PC-9 (cell line): ENCODE data around the gene ITM2B. TPM values are rescaled to one million over a fixed set of nuclear protein-coding genes. Genes with fewer than 3 reads are reported as not detected.

Experiments
- BruUV-seq: library from RNA; stranded (reverse); fragments of 400-500 nt; replicated peaks from 2 replicates; lab custom pipeline; 2021; lab: Mats Ljungman, UMichigan
- CTCF ChIA-PET: fragments of 300-600 bp; sonication (Branson Sonifier 250); formaldehyde crosslinking; loops from one replicate; lab custom pipeline; 2022; ENCODE audit warnings: antibody characterized with exemption; lab: Charles Lee
- POLR2A ChIA-PET: fragments of 300-600 bp; sonication (Branson Sonifier 250); formaldehyde crosslinking; loops from one replicate; lab custom pipeline; 2022; ENCODE audit warnings: antibody characterized with exemption; ENCODE audit not compliant: unreplicated experiment; lab: Charles Lee
- DNase-seq, 2 experiments: peaks; one replicate each; pipeline versions ENCODE4 v3.0.0 to v3.0.0-alpha.2; 2015 to 2022; ENCODE audit warnings: mixed read lengths in 1 of 2
- H2AFZ ChIP-seq: fragments of 200-600 bp; sonication (generic); 2 replicates; pipeline ENCODE4 v1.8.1; 2017; ENCODE audit warnings: antibody characterized with exemption
- H3F3A ChIP-seq: fragments of 200-600 bp; sonication (generic); 2 replicates; pipeline ENCODE4 v1.8.1; 2017; ENCODE audit warnings: antibody characterized with exemption, mild to moderate bottlenecking, low read depth; ENCODE audit not compliant: insufficient read depth
- H3K27ac ChIP-seq: fragments of 200-600 bp; sonication (generic); 2 replicates; pipeline ENCODE4 v1.6.1; 2016; ENCODE audit warnings: mixed run types
- H3K27me3 ChIP-seq: fragments of 200-600 bp; sonication (generic); 2 replicates; pipeline ENCODE4 v1.6.1; 2016; ENCODE audit warnings: low read depth, mixed run types; ENCODE audit not compliant: insufficient read depth
- H3K36me3 ChIP-seq: fragments of 200-600 bp; sonication (generic); 2 replicates; pipeline ENCODE4 v1.6.1; 2016; ENCODE audit warnings: low read depth, mixed run types
- H3K4me1 ChIP-seq: fragments of 200-600 bp; sonication (generic); replicated peaks from 2 replicates; pipeline ENCODE4 v1.6.1; 2016; ENCODE audit warnings: mixed run types; ENCODE audit not compliant: insufficient read depth
- H3K4me2 ChIP-seq: fragments of 200-600 bp; sonication (generic); 2 replicates; pipeline ENCODE4 v1.6.1; 2017; ENCODE audit warnings: mixed run types
- H3K4me3 ChIP-seq: fragments of 200-600 bp; sonication (generic); 2 replicates; pipeline ENCODE4 v1.6.1; 2016; ENCODE audit warnings: mixed run types
- H3K79me2 ChIP-seq: fragments of 200-600 bp; sonication (generic); 2 replicates; pipeline ENCODE4 v1.6.1; 2017; ENCODE audit warnings: low read depth, mixed run types
- H3K9me2 ChIP-seq: fragments of 200-600 bp; sonication (generic); 2 replicates; pipeline ENCODE4 v1.8.1; 2017; ENCODE audit warnings: mild to moderate bottlenecking; ENCODE audit not compliant: insufficient read depth
- H3K9me3 ChIP-seq: fragments of 200-600 bp; sonication (generic); 2 replicates; pipeline ENCODE4 v1.8.1; 2016; ENCODE audit warnings: low read depth; ENCODE audit not compliant: insufficient read depth
- H4K20me1 ChIP-seq: fragments of 200-600 bp; sonication (generic); 2 replicates; pipeline ENCODE4 v1.8.1; 2017; ENCODE audit not compliant: insufficient read depth
- EZH2 ChIP-seq: fragments of 200-600 bp; sonication (generic); IDR thresholded peaks from 2 replicates; pipeline ENCODE4 v1.8.0; 2017; ENCODE audit warnings: antibody characterized with exemption, low read depth
- intact Hi-C: fragments of 100-400 bp; cut with micrococcal nuclease; formaldehyde crosslinking; loops from one replicate; pipeline ENCODE4 v1.10.0; 2022; ENCODE audit not compliant: unreplicated experiment
- total RNA-seq: library from RNA; stranded (reverse); gene quantifications from 2 replicates; pipeline ENCODE4 v1.2.3, GENCODE V29; 2021
- TF ChIP-seq, protein P1 (sequence below): fragments of 200-600 bp; sonication (generic); conservative IDR thresholded peaks from 2 replicates; pipeline ENCODE4 v1.6.1; 2017; ENCODE audit warnings: mixed run types, antibody characterized with exemption, mild to moderate bottlenecking, moderate library complexity

ITM2B gene
- total RNA-seq, 1 experiment from 2014 or later: 155 TPM

DNA sequence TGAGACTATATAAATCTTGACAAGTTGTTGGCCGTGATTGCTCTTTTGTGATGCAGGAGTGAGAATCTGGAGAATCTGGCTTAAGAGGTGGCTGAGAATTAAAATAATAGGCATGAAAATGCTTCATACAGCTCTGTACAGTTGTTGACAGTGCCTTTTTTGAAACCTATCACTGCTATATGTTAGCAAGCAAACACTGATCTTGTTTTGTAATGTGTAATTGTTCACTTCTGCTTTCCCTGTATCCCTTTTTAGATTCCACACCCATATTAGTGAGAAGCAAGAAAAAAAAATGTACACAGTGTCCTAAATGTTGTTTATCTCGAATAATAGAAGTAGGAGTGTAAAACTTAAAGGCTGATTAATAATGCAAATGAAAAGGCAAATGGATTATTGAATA lies 31.1 kb downstream of the ITM2B start:
- H3K4me2 ChIP-seq: no peak overlapping the region
- H2AFZ ChIP-seq: no peak overlapping the region
- intact Hi-C loops: no loop called here
- H3K4me3 ChIP-seq: no peak overlapping the region
- no peaks in the 10 kb centered on the region for H3F3A ChIP-seq
- DNase-seq: no peak
- ChIA-PET POLR2A (no interaction called here), CTCF (no interaction called here)
- H3K36me3 ChIP-seq: peaks cover 14% of the 10 kb centered on the region
- no peak for TF ChIP-seq EZH2
- TF ChIP-seq, protein P1, sequence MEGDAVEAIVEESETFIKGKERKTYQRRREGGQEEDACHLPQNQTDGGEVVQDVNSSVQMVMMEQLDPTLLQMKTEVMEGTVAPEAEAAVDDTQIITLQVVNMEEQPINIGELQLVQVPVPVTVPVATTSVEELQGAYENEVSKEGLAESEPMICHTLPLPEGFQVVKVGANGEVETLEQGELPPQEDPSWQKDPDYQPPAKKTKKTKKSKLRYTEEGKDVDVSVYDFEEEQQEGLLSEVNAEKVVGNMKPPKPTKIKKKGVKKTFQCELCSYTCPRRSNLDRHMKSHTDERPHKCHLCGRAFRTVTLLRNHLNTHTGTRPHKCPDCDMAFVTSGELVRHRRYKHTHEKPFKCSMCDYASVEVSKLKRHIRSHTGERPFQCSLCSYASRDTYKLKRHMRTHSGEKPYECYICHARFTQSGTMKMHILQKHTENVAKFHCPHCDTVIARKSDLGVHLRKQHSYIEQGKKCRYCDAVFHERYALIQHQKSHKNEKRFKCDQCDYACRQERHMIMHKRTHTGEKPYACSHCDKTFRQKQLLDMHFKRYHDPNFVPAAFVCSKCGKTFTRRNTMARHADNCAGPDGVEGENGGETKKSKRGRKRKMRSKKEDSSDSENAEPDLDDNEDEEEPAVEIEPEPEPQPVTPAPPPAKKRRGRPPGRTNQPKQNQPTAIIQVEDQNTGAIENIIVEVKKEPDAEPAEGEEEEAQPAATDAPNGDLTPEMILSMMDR: no peak
- no peaks in the 10 kb centered on the region for H3K27me3 ChIP-seq
- H3K27ac ChIP-seq: no peak overlapping the region
- H3K9me3 ChIP-seq: no peaks in the 10 kb centered on the region; the same call in 1 of the 2 replicates
- no peaks in the 10 kb centered on the region for H4K20me1 ChIP-seq
- no peaks in the 10 kb centered on the region for H3K4me1 ChIP-seq
- H3K9me2 ChIP-seq: no peaks in the 10 kb centered on the region
- no peaks in the 10 kb centered on the region for H3K79me2 ChIP-seq
- no TSS peak for BruUV-seq

DNA sequence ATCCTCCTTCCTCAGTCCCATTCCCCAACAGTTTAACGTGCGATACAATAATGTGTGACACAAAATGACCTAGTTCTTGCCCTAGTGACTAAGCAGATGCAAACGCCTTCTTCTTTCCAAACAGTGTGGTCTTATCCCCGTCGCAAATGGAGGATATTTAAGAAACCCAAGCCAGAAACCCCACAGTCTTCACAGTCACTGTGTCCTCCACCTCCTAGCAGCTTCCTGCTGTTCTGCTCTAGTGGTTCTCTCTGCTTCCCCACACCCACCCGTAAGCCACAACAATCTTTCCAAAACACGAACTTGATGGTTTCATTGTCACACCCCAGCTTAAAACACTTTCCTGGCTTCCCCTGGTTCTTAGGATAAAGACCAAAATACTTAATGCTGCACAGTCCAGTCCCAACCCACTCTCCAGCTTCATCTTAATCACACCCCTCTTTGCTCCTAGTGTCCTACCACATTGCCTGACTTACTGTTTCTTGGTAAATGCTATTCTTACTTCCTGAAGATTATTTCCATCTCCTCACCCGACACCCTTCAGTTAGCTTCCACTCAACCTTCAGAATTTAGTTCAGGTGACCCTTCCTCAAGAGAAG lies 32.3 kb downstream of the ITM2B start:
- Histone ChIP-seq H3K4me1 (no peaks in the 10 kb centered on the region), H3K9me3 (no peaks in the 10 kb centered on the region; the same call in 1 of the 2 replicates), H3K36me3 (peaks cover 14% of the 10 kb centered on the region), H4K20me1 (no peaks in the 10 kb centered on the region), H3F3A (no peaks in the 10 kb centered on the region), H3K4me2 (no peak overlapping the region), H2AFZ (no peak overlapping the region), H3K79me2 (no peaks in the 10 kb centered on the region), H3K9me2 (no peaks in the 10 kb centered on the region; the same call in 1 of the 2 replicates), H3K4me3 (no peak overlapping the region), H3K27me3 (no peaks in the 10 kb centered on the region), H3K27ac (no peak overlapping the region)
- no peak for TF ChIP-seq EZH2
- TF ChIP-seq, protein P1: no peak
- POLR2A ChIA-PET: no interaction called here
- no TSS peak for BruUV-seq
- no peak for DNase-seq
- intact Hi-C loops: no loop called here
- CTCF ChIA-PET: no interaction called here

DNA sequence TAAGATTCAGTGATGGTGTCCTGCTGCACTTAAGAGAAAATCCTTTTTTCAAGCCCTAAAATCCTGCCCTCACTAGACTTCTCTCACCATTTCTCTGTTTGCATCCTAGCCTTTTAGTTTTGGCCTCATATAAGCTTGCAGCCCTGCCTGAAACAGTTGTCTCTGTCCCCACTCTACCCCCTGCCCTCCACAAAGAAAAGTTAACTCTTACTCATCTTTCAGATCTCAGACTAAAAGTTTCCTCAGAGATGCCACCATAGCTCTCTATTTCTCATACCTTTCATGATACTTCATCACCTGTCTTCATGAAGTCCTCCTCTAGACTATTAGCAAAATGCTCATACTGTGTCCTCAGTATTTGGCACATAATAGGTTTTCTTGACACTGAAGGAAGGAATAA lies 33.1 kb downstream of the ITM2B start:
- Histone ChIP-seq H3K27me3 (no peaks in the 10 kb centered on the region), H4K20me1 (no peaks in the 10 kb centered on the region), H3K9me2 (no peaks in the 10 kb centered on the region; the same call in 1 of the 2 replicates), H3K36me3 (peaks cover 14% of the 10 kb centered on the region), H2AFZ (no peak overlapping the region), H3K9me3 (no peaks in the 10 kb centered on the region; the same call in 1 of the 2 replicates), H3F3A (no peaks in the 10 kb centered on the region), H3K27ac (no peak overlapping the region), H3K4me2 (no peak overlapping the region), H3K4me1 (no peaks in the 10 kb centered on the region), H3K79me2 (no peaks in the 10 kb centered on the region), H3K4me3 (no peak overlapping the region)
- ChIA-PET POLR2A (no interaction called here), CTCF (no interaction called here)
- no TSS peak for BruUV-seq
- intact Hi-C loops: no loop called here
- DNase-seq: no peak
- TF ChIP-seq, protein P1: no peak
- no peak for TF ChIP-seq EZH2
